T-helper 2 cell (primary cell): ENCODE measurements around the gene POLDIP2.
"Not testable (repeated sequence)": the region's sequence is repeated elsewhere in the genome, so short reads cannot be mapped to it uniquely, and the experiment has no call there.

Source experiments
- DNase-seq, 5 experiments: peaks; one replicate each; pipeline versions ENCODE4 v3.0.0 to v3.0.0-alpha.2; 2012 to 2022

POLDIP2 gene

GRCh38 chr17:28364665-28365363, 7.5 kb upstream of the POLDIP2 start, which contains the start of gene SEBOX:
Gene SEBOX, minus strand, starts transcription at chr17:28365199. Its CDS starts 48 bp downstream, at chr17:28365151.
- DNase-seq, result no peak

GRCh38 chr17:28363776-28364650, 6.7 kb upstream of the POLDIP2 start:
- DNase-seq, result no peak

GRCh38 chr17:28363186-28363585, 5.9 kb upstream of the POLDIP2 start:
- DNase-seq, result no peak

- no peak for DNase-seq
These were observed 522 bp upstream of the POLDIP2 start for GRCh38 chr17:28357901-28358197.

- no peak for DNase-seq
These were observed 7.1 kb downstream of the POLDIP2 start for GRCh38 chr17:28350271-28350670.

- DNase-seq, result no peak
These were observed 8.3 kb downstream of the POLDIP2 start for GRCh38 chr17:28348979-28349378.

GRCh38 chr17:28347261-28347891, 10.0 kb downstream of the POLDIP2 start:
- no peak for DNase-seq

GRCh38 chr17:28346746-28347246, 10.5 kb downstream of the POLDIP2 start:
- no peak for DNase-seq

GRCh38 chr17:28346199-28346580, 11.1 kb downstream of the POLDIP2 start:
- DNase-seq, result no peak

- DNase-seq, result no peak
These were observed 11.7 kb downstream of the POLDIP2 start for GRCh38 chr17:28345419-28346198.

GRCh38 chr17:28344435-28344901, 12.9 kb downstream of the POLDIP2 start:
- no peak for DNase-seq

GRCh38 chr17:28344011-28344410, 13.3 kb downstream of the POLDIP2 start:
- DNase-seq, result no peak

- DNase-seq, result no peak
These were observed 13.8 kb downstream of the POLDIP2 start for GRCh38 chr17:28343491-28343932.

- DNase-seq, result no peak
These were observed 15.0 kb downstream of the POLDIP2 start for GRCh38 chr17:28342313-28342712.

- no peak for DNase-seq
These were observed 15.8 kb downstream of the POLDIP2 start for GRCh38 chr17:28341516-28341915.

- no peak for DNase-seq
These were observed 17.0 kb downstream of the POLDIP2 start for GRCh38 chr17:28340374-28340773.

GRCh38 chr17:28339431-28339830, 17.9 kb downstream of the POLDIP2 start:
- DNase-seq, result no peak

- DNase-seq, result not testable (repeated sequence)
These were observed 18.5 kb downstream of the POLDIP2 start for GRCh38 chr17:28338769-28339212.

GRCh38 chr17:28338056-28338768, 19.1 kb downstream of the POLDIP2 start:
- no peak for DNase-seq

- peak in 1 of 5 experiments; percentile 31 for DNase-seq
These were observed 21.1 kb downstream of the POLDIP2 start for GRCh38 chr17:28335959-28336871.
